HL-60/S4 (cell line): Measurements from ENCODE around the gene PLA2G4D.

Source experiments
- in situ Hi-C: fragments of 300-500 bp; cut with MboI; formaldehyde crosslinking; loops from 2 replicates; pipeline ENCODE4 v1.14.3; 2022; ENCODE audit warnings: low sequenced_read_pairs

The PLA2G4D gene, protein sequence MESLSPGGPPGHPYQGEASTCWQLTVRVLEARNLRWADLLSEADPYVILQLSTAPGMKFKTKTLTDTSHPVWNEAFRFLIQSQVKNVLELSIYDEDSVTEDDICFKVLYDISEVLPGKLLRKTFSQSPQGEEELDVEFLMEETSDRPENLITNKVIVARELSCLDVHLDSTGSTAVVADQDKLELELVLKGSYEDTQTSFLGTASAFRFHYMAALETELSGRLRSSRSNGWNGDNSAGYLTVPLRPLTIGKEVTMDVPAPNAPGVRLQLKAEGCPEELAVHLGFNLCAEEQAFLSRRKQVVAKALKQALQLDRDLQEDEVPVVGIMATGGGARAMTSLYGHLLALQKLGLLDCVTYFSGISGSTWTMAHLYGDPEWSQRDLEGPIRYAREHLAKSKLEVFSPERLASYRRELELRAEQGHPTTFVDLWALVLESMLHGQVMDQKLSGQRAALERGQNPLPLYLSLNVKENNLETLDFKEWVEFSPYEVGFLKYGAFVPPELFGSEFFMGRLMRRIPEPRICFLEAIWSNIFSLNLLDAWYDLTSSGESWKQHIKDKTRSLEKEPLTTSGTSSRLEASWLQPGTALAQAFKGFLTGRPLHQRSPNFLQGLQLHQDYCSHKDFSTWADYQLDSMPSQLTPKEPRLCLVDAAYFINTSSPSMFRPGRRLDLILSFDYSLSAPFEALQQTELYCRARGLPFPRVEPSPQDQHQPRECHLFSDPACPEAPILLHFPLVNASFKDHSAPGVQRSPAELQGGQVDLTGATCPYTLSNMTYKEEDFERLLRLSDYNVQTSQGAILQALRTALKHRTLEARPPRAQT

DNA sequence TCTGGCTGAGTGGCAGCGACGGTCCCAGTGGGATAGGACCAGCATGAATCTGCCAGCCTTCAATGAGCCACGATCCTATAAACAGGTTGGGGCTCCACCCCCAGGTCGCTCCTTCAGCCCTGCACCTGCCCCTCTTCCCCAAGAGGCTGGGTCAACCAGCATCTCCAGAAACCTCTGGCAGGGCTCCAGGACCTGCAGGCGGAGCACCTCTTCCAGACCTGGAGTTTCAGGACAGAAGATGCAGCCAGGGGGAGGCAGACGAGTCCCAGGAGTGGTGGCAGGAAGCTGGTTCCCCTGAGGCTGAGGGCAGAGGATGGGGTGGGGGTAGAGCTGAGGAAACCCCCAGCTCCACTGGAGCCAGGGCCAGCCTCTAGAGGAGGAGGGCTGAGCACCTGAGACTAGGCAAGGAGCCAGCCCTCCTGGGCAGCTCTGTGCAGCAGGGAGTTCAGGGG lies at the start of gene PLA2G4D:
PLA2G4D (minus strand) TSS at position 51 of the 452 bp plus-strand sequence. CDS start 103 bp downstream, outside the sequence.
- in situ Hi-C loops, result no loop called here

DNA sequence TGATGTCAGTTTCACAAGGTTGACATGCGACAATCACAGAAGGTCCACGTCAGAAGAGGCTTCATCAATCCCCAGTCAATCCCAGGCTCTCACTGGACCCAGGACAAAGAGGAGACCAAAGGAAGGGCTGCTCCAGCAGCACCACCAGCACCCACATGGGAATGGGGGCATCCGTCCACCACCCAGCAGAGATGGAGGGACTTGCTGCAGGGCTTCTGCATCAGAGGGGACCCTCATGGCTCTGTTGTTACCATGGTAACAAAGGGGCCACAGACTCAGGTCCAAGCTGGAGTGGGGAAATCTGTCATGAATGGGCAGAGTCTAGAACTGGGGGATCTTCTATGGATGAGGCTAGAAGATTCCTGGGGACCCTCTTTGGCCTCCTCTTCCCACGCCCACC lies 49.0 kb upstream of the PLA2G4D start:
- in situ Hi-C loops, result loop anchor here (25.0 kb wide), 1 partner anchor 156 kb away; no protein-coding TSS in a partner anchor

DNA sequence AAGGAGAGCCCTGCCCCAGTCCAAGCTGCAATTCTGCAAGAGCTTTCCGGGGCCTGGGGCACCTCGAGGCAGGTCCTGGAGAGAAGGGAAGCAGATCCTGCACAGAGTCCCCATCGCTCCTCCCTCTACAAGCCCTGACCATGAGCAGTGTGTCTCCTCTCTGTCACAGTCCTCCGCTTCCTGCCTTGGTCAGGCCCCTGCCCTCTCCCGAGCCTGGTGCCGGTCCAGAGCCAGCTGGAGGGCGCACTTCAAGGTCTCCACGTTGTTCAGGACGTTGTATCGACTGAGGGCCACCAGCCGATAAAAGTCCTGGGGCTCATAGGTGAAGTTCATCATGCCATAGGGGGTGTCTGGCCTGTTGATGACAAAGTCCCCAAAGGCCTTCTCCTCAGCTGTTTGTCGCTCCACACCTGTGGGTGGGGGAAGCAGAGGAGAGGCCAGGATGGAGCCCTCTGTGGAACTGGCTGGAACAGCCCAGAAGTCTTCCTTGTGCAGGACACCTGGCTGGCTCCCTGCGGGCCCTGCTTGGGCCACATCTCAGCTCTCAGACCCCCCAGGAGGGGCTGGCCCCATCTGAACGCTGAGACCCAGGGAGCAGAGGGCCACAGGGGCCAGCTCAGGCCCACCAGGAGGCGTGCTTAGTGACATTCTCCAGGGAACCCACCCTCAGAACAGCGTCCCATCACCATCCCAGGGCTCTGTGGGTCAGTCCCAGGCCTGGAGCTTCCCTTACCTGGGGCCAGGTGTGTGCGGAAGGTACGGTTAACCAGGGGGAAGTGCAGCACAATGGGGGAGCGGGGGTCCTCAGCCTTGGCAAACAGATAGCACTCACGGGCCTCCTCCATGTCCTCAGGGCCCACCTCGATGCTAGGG lies 47.7 kb upstream of the PLA2G4D start:
- in situ Hi-C loops, result loop anchor here (25.0 kb wide), 1 partner anchor 155 kb away; no protein-coding TSS in a partner anchor

DNA sequence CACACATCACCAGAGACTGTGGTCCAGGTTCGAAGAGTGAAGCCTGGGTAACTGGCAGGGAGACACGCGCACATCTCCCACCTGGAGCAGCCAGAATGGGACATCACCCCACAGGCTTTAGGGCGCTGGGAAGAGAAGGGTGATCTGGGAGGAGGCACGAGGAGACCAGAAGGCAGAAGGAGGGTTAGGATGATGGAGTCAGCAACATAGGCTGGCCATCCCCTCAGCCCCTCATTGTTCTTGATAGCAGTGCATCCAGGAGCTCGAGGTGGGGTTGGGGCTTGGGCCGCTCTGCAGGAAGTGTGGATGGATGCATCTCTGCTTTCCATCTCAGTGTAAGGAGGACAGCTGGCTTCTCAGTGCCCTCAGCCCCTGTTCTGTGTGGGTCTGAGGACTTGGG lies 46.9 kb upstream of the PLA2G4D start:
- in situ Hi-C loops, result loop anchor here (25.0 kb wide), 1 partner anchor 154 kb away; no protein-coding TSS in a partner anchor

DNA sequence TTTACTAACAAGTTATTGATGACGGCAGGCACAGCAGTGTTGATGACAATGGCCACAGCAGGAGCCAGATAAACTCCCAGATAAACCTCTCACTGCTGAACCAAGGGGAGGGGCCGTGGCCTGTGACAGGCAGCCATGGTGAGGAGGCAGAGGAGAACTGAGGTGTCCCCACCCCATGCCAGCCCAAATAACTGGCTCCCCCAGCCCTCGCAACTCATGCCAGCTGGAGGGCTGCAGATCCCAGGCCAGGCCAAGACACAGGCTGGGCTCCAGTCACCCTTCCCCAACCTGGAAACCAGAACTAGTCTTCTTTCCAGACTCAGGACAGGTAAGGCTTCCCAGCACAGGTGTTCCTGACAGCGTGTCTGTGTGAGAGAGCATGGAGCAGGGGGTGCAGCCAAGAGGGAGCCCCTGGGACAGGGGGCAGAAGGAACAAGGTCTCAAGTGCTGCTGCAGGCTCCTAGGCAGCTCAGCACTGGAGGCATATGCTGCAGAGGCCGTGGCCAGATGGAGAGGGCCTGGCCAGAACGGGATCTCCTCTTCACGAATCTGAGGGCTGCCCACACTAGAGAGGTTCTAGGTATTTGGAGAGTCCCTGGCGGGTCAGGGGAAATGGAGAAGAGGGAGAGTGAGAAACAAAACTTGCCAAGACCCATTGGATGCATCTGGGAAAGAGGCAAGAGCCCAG lies 46.2 kb upstream of the PLA2G4D start:
- in situ Hi-C loops, result loop anchor here (25.0 kb wide), 1 partner anchor 153 kb away; no protein-coding TSS in a partner anchor

DNA sequence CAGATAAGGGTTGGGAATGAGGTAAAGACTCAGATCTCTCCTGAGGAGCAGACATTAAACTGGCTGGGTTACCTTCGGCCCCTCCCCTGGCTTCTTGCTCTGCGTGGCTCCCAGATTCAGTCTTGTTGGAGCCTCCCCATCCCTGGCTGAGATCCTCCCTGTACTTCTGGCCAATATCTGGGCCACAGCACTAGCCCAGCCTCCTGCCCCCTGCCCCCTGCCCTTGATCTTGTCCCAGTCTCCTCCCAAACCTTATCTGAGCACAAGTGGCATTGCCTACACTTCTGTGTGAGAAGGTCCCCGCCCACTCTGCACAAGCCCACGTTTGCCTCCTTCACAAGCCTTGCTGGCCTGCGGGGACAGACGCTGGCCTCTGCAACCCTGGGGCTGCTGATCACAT lies 45.2 kb upstream of the PLA2G4D start:
- in situ Hi-C loops, result loop anchor here (25.0 kb wide), 1 partner anchor 152 kb away; no protein-coding TSS in a partner anchor

DNA sequence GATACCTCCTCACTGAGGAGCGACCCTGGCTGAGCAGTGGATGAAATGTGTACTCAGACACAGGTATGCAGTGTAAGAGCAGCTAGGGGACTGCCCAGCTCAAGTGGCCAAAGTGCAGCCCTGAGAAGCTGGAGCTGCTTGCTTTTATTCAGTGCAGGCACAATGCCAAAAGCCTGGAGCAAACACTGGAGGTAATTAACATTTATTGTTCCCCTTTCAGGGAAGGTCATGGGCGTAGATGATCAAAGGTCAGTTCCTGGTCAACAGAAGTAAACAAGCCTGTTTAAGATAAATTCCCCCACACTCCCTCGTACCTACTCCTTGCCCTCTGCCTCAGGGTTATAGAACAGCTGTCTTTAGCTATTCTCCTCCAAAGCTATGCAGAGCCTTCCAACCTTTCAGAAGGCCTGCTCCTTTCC lies 44.6 kb upstream of the PLA2G4D start:
- in situ Hi-C loops, result loop anchor here (25.0 kb wide), 1 partner anchor 152 kb away; no protein-coding TSS in a partner anchor

DNA sequence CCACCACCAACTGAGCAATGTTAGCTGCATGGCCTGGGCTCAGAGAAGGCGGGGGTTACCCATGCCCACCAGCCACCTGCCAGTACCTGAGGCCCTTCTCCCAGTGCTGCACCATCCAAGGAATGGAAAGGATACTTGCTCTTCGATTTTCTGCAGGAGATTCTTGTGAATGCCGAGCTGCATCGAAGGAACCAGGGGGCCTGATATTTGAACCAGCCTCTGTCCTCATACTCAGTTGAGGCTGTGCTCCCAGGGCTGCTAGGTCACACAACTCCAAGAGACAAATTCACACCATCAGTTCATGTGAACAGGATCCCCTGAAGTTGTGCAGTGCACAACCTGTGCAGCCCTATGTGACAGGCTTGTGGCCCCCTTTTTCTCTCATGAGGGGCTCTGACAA lies 44.0 kb upstream of the PLA2G4D start:
- in situ Hi-C loops, result loop anchor here (25.0 kb wide), 1 partner anchor 151 kb away; no protein-coding TSS in a partner anchor

DNA sequence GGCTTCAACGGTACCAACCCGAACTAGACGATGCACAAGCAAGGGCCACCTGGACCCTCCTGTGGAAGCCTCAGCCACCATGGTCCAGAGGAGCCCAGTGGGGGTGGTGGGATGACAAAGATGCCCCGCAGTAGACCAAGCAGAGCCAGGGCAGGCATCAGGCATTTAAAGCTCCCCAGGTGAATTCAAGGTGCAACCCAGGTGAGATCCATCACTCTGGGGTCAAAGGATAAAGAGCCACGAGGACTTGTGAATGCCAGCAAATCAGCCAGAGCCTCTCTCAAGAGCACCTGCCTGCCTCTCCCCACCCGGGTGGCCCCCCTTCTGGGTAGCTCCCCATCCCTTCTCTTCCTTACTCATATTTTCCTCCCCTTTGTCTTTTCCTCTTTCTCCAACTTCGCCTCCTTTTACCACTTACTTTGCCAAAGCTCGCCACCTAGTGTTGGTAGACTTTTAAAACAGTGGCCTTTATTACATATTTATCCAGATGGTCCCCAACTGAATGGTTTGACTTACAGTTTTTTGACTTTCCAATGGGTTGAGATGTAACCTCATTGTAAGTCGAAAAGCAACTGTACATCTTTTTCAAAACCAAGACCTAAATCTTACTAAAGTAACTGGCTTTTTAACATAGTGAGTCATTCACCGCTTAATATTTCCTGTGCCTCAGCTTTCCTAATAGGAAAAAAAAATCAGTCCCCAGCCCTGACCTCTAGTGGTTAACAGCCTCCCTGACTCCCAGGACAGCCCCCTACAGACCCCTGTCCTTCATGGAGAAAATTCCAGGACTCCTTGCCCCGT lies 43.3 kb upstream of the PLA2G4D start:
- in situ Hi-C loops, result loop anchor here (25.0 kb wide), 1 partner anchor 150 kb away; no protein-coding TSS in a partner anchor

DNA sequence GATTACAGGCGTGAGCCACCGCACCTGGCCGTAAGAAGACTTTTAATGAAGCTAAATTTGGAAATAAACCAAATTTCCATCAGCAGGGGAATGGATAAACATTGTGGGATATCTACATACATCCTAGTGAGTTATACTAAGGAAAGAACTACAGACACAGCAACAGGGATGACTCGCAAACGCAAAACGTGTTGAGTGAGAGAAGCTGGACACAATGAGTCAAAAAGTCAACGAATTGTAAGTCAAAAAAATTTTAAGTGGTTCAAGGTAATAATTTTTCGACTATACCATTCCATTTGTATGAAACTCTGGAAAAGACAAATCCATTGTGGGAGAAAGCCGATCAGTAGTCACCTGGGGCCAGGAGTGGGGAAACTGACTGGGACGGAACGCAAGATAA lies 42.2 kb upstream of the PLA2G4D start:
- in situ Hi-C loops, result loop anchor here (25.0 kb wide), 1 partner anchor 149 kb away; no protein-coding TSS in a partner anchor

DNA sequence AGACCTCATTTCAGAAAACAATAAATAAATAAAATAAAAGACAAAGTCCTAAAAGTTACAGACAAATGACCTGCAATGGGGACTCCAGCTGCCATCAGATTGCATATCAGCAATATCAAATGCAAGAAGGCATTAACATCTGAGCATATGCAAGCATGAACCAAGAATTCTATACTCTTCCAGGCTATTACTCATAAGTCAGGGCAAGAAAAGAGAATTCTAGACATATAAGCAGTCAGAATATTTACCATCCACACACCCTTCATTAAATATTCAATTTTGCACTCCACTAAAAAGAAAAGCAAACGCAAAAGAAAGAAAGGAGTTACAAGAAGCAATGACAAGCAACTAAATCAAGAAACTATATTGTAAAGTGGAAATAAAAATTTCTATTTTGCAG lies 41.0 kb upstream of the PLA2G4D start:
- in situ Hi-C loops, result loop anchor here (25.0 kb wide), 1 partner anchor 148 kb away; no protein-coding TSS in a partner anchor

DNA sequence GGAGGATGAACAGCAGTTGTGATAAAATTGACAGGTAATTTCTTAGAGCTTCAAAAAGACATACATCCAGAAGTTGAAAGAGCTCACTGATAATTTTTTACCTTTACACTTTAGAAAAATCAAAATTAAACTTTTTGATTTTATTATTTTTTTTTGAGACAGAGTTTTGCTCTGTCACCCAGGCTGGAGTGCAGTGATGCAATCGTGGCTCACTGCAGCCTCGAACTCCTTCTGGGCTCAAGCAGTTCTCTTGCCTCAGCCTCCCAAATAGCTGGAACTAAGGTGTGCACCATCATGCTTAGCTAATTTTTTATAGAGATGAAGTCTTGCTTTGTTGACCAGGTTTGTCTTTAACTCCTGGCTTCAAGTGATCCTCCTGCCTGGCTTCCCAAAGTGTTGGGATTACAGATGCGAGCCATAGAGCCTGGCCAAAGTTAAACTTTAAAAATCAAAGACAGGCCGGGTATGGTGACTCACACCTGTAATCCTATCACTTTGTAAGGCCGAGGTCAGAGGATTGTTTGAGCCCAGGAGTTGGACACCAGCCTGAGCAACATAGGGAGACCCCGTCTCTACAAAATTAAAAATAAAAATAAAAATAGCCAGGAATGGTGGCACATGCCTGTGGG lies 40.4 kb upstream of the PLA2G4D start:
- in situ Hi-C loops, result loop anchor here (5.0 to 25.0 kb wide), 2 partner anchors 72 to 147 kb away; no protein-coding TSS in a partner anchor

DNA sequence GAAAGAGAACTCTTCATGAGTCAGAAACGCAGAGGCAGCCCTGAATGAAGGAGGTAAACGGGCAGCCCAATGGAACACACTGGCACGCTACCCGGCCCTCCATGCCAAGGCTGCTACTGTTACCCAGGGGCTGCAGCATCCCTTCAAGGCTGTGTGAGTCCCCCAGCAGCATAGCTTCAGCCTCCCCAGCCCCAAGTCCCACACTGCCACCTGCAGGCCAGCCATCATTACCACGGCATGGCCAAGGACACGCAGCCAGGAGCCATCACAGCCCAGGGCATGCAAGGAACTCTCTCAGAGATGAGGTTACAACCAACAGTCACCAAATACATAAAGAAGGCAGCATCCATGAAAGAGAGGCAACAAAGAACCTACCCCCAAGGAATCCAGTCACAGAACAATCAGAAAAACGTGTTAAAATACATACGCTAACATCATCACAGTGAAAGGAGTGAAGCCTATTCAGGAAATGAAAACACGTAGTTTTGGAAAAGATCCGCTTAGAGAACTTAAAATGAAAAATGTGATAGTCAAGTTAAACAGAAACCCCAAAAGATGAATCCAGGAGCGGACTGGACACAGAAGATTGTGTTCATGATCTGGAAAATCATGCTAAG lies 39.6 kb upstream of the PLA2G4D start:
- in situ Hi-C loops, result loop anchor here (5.0 to 25.0 kb wide), 2 partner anchors 72 to 147 kb away; no protein-coding TSS in a partner anchor

DNA sequence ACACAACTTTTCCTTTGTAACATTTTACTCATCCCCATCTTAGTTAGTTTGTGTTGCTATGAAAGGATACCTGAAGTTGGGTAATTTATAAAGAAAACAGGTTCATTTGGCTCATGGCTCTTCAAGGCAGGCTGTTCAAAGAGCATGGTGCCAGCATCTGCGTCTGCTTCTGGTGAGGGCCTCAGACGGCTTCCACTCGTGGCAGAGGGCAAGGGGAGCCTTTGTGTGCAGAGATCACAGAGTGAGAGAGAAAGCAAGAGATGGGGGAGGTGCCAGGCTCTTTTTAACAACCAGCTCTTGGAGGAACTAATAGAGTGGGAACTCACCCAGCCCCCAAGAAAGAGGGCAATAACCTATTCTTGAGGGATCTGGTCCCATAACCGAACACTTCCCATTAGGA lies 39.0 kb upstream of the PLA2G4D start:
- in situ Hi-C loops, result loop anchor here (5.0 to 25.0 kb wide), 2 partner anchors 71 to 146 kb away; no protein-coding TSS in a partner anchor

DNA sequence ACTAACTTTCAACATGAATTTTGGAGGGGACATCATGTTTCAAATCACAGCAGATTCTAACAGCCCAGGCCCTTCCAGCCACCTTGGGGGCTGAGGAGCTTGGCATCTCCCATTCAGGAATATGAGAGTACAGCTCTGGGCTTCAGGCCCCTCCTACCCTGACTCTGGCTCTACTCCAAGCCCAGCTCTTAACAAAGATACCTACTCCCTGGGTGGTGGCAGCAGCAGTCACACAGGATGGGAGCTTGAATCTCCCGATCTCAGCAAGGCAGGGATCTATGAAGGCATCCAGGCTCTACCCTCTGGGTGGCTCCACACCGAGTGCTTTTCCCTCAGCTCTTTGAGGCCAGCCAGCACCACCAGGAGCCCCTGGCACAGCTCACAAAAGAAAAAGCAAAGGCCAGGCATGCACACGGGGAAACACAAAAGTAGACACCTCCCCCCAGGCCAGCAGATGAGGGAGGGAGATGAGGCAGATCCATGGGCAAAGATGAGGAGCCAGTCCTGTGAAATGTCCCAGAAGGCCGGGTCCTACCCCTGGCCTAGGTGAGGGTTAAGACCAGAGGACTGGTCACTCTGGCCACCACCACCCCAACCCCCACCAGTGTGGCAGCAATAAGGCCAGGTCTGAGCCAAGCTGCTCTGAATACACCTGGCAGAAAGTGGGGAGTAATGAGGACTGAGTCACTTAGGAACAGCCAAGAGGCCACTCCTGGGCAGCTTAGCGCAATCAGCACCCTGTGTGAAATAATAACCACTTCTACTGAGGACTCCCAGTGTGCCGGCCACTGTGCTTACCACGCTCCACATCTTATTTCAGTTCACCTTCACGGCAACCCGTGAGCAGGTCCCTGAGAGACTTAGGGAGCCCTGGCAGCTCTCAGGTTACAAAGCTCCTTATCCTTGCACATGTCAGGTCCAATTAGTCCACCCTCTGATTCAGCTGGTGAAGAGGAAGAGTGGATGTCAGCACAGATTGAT lies 37.8 kb upstream of the PLA2G4D start:
- in situ Hi-C loops, result loop anchor here (5.0 to 25.0 kb wide), 2 partner anchors 70 to 145 kb away; no protein-coding TSS in a partner anchor

DNA sequence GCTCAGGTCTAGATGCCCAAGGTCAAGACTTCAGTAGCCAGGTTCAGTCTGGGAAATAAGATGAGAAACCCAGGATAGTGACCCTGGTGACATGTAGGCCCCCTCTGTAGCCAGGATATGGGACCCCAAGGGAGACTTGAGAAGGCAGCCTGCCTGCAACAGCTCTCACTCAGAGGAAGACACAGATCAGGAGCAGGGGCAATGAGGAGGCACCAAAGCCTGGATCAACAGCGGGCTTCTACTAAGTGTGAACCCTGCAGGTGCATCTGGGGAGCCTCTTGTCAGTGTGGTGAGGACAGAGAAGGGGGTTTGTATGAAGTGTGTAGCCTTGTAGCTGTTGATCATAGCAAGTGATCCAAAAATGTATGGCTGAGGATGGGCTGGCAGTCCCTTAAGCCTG lies 36.6 kb upstream of the PLA2G4D start:
- in situ Hi-C loops, result loop anchor here (5.0 to 25.0 kb wide), 2 partner anchors 69 to 144 kb away; no protein-coding TSS in a partner anchor
